GM23248 (cell line): ENCODE results near the gene NOXRED1. TPM values are rescaled to one million over a fixed set of nuclear protein-coding genes. Genes with fewer than 3 reads are reported as not detected.

Experiments
- DNase-seq: peaks from one replicate; pipeline ENCODE4 v3.0.0-alpha.2; 2015
- H2AFZ ChIP-seq: fragments of 200-600 bp; sonication (generic); 2 replicates; pipeline ENCODE4 v1.6.1; 2016; ENCODE audit warnings: antibody characterized with exemption
- H3F3A ChIP-seq: fragments of 200-600 bp; sonication (generic); 2 replicates; pipeline ENCODE4 v1.6.1; 2016; ENCODE audit warnings: mild to moderate bottlenecking, antibody characterized with exemption, mixed run types; ENCODE audit not compliant: insufficient read depth
- H3K27ac ChIP-seq: fragments of 200-600 bp; sonication (generic); 2 replicates; pipeline ENCODE4 v1.5.1; 2016; ENCODE audit warnings: mild to moderate bottlenecking
- H3K27me3 ChIP-seq: fragments of 200-600 bp; sonication (generic); replicated peaks from 2 replicates; pipeline ENCODE4 v1.6.1; 2016; ENCODE audit warnings: mild to moderate bottlenecking; ENCODE audit not compliant: insufficient read depth
- H3K36me3 ChIP-seq: fragments of 200-600 bp; sonication (generic); 2 replicates; pipeline ENCODE4 v1.6.1; 2016; ENCODE audit warnings: low read depth, mild to moderate bottlenecking
- H3K4me1 ChIP-seq: fragments of 200-600 bp; sonication (generic); 2 replicates; pipeline ENCODE4 v1.6.1; 2016; ENCODE audit warnings: mild to moderate bottlenecking; ENCODE audit not compliant: insufficient read depth
- H3K4me2 ChIP-seq: fragments of 200-600 bp; sonication (generic); one replicate; pipeline ENCODE4 v1.6.1; 2016; ENCODE audit warnings: mild to moderate bottlenecking; ENCODE audit not compliant: unreplicated experiment
- H3K4me3 ChIP-seq: fragments of 200-600 bp; sonication (generic); 2 replicates; pipeline ENCODE4 v1.5.1; 2016; ENCODE audit warnings: mild to moderate bottlenecking
- H3K79me2 ChIP-seq: fragments of 200-600 bp; sonication (generic); 2 replicates; pipeline ENCODE4 v1.6.1; 2016; ENCODE audit warnings: mild to moderate bottlenecking; ENCODE audit not compliant: insufficient read depth
- H3K9ac ChIP-seq: fragments of 200-600 bp; sonication (generic); 2 replicates; pipeline ENCODE4 v1.6.1; 2016; ENCODE audit warnings: mild to moderate bottlenecking
- H3K9me2 ChIP-seq: fragments of 200-600 bp; sonication (generic); 2 replicates; pipeline ENCODE4 v1.6.1; 2016; ENCODE audit warnings: mixed run types, mild to moderate bottlenecking, moderate library complexity; ENCODE audit not compliant: insufficient read depth
- H3K9me3 ChIP-seq: fragments of 200-600 bp; sonication (generic); one replicate; pipeline ENCODE4 v1.6.1; 2017; ENCODE audit warnings: low read depth
- H4K20me1 ChIP-seq: fragments of 200-600 bp; sonication (generic); 2 replicates; pipeline ENCODE4 v1.6.0; 2016; ENCODE audit not compliant: insufficient read depth
- EZH2 ChIP-seq: fragments of 200-600 bp; sonication (generic); IDR thresholded peaks from 2 replicates; pipeline ENCODE4 v1.6.1; 2018; ENCODE audit warnings: antibody characterized with exemption, mild to moderate bottlenecking; ENCODE audit not compliant: insufficient read depth, poor library complexity, severe bottlenecking
- EZH2phosphoT487 ChIP-seq: fragments of 200-600 bp; sonication (generic); IDR thresholded peaks from 2 replicates; pipeline ENCODE4 v1.6.1; 2018; ENCODE audit warnings: antibody characterized with exemption, moderate library complexity, mild to moderate bottlenecking, low read depth; ENCODE audit not compliant: insufficient read depth
- WGBS, 2 experiments: methylation state at CpG; one replicate each; pipeline ENCODE4 v1.1.6; 2015 to 2017; ENCODE audit warnings: low lambda C conversion rate in 2 of 2, low coverage in 1 of 2; ENCODE audit errors: missing lambda C conversion rate in 2 of 2; 5-methylcytosine and 5-hydroxymethylcytosine counted together
- in situ Hi-C: fragments of 300-500 bp; cut with MboI; formaldehyde crosslinking; loops from 2 replicates; pipeline ENCODE4 v1.15.0; 2020
- polyA plus RNA-seq: library from polyadenylated mRNA; unstranded; fragments of >200 nt; fragmentation: Nextera tagmentation; extraction: Ambion mirVana; gene quantifications from 2 replicates; pipeline ENCODE4 v1.2.1, GENCODE V29; 2016
- total RNA-seq: library from RNA; depleted of rRNA; stranded (reverse); fragments of >200 nt; shearing (Covaris generic); gene quantifications from 2 replicates; pipeline ENCODE4 v1.2.3, GENCODE V29; 2014

Gene NOXRED1
- total and polyA plus RNA-seq, 2 experiments from 2014 or later, result 0.31 TPM; not detected in 1

- H3K9ac ChIP-seq, result no peak overlapping the region
- H3K9me3 ChIP-seq, result no peaks in the 10 kb centered on the region
- peaks cover 37% of the 10 kb centered on the region; the same call in 1 of the 2 replicates for H3K36me3 ChIP-seq
- no peak overlapping the region for H3K4me3 ChIP-seq
- no peaks in the 10 kb centered on the region for H3K79me2 ChIP-seq
- 78 to 84% methylated on average over 5 of the region's 5 CpGs for WGBS, 2 experiments
- no peak overlapping the region for H3K4me2 ChIP-seq
- TF ChIP-seq EZH2phosphoT487 (no peak), EZH2 (no peak)
- no peak for DNase-seq
- H3K27ac ChIP-seq, result no peak overlapping the region
- H3K27me3 ChIP-seq, result no peaks in the 10 kb centered on the region
- no peaks in the 10 kb centered on the region for H3K4me1 ChIP-seq
- no peaks in the 10 kb centered on the region for H3K9me2 ChIP-seq
- H2AFZ ChIP-seq, result no peak overlapping the region
- H3F3A ChIP-seq, result 0 out of 2 replicates have a peak, but pooled peaks cover 11% of the 10 kb centered on the region
- in situ Hi-C loops, result loop anchor here (10.0 kb wide), 1 partner anchor 237 kb away; the partner anchor contains the start of genes ALKBH1 and SLIRP
- H4K20me1 ChIP-seq, result no peaks in the 10 kb centered on the region
These were observed 44.5 kb upstream of the NOXRED1 start for GRCh38 chr14:77467801-77468200.

- 34 to 37% methylated on average over 13 of the region's 13 CpGs for WGBS, 2 experiments
- H2AFZ ChIP-seq, result peak overlapping the region; percentile 96
- H3K9ac ChIP-seq, result peak overlapping the region; percentile 89
These were observed 35.9 kb upstream of the NOXRED1 start for GRCh38 chr14:77459072-77459723.

GRCh38 chr14:77458249-77458950, 35.1 kb upstream of the NOXRED1 start:
- Histone ChIP-seq H3K9ac (peak overlapping the region; percentile 89), H3K36me3 (peaks cover 24% of the 10 kb centered on the region; the same call in 1 of the 2 replicates), H3K4me1 (peaks cover 13% of the 10 kb centered on the region), H3F3A (no peaks in the 10 kb centered on the region), H3K9me2 (no peaks in the 10 kb centered on the region), H3K4me2 (peak overlapping the region; percentile 99), H3K27ac (peak overlapping the region; percentile 89), H3K9me3 (no peaks in the 10 kb centered on the region), H4K20me1 (peaks cover 5% of the 10 kb centered on the region), H3K27me3 (no peaks in the 10 kb centered on the region), H3K79me2 (peaks cover 77% of the 10 kb centered on the region), H3K4me3 (peak overlapping the region; percentile 99), H2AFZ (peak overlapping the region; percentile 96)
- in situ Hi-C loops, result no loop called here
- no peak for TF ChIP-seq EZH2phosphoT487
- WGBS, 2 experiments, result 0% methylated on average over 28 to 29 of the region's 29 CpGs
- peak; percentile 76 for DNase-seq

More at GRCh38 chr14:77459072-77459723, 35.9 kb upstream of the NOXRED1 start:
- Histone ChIP-seq H3K27me3 (no peaks in the 10 kb centered on the region), H4K20me1 (peaks cover 5% of the 10 kb centered on the region), H3K36me3 (peaks cover 24% of the 10 kb centered on the region; the same call in 1 of the 2 replicates), H3K27ac (peak overlapping the region; percentile 89), H3K79me2 (peaks cover 72% of the 10 kb centered on the region), H3K4me1 (peaks cover 13% of the 10 kb centered on the region), H3K4me3 (peak overlapping the region; percentile 99), H3K4me2 (peak overlapping the region; percentile 99), H3K9me2 (no peaks in the 10 kb centered on the region), H3K9me3 (no peaks in the 10 kb centered on the region), H3F3A (no peaks in the 10 kb centered on the region)
- DNase-seq, result peak; percentile 85
- TF ChIP-seq EZH2phosphoT487, result no peak
- no peak for TF ChIP-seq EZH2
- in situ Hi-C loops, result no loop called here

GRCh38 chr14:77457522-77458248, 34.4 kb upstream of the NOXRED1 start, which contains the start of the genes AHSA1 and VIPAS39:
TSS of gene AHSA1 (plus strand) at chr14:77458093. CDS start at chr14:77458190, 97 bp downstream.
TSS of gene VIPAS39 (minus strand) at chr14:77457601. CDS start at chr14:77454102, 3,499 bp downstream.
- Histone ChIP-seq H3K9ac (peak within 1 kb of the TSS; percentile 89), H2AFZ (peak within 1 kb of the TSS; percentile 96), H3K9me3 (no peaks in the 10 kb centered on the region), H3K27me3 (no peaks in the 10 kb centered on the region), H3K4me2 (peak within 1 kb of the TSS; percentile 99), H3F3A (no peaks in the 10 kb centered on the region), H3K4me1 (peaks cover 13% of the 10 kb centered on the region), H3K4me3 (peak within 1 kb of the TSS; percentile 99), H3K79me2 (peaks cover 77% of the 10 kb centered on the region), H3K9me2 (no peaks in the 10 kb centered on the region), H3K27ac (peak within 1 kb of the TSS; percentile 89), H4K20me1 (peaks cover 5% of the 10 kb centered on the region), H3K36me3 (peaks cover 23% of the 10 kb centered on the region; the same call in 1 of the 2 replicates)
- in situ Hi-C loops, result no loop called here
- WGBS, 2 experiments, result 1% methylated on average over 50 of the region's 50 CpGs
- peak; percentile 100 for DNase-seq
- TF ChIP-seq EZH2, result no peak
- no peak for TF ChIP-seq EZH2phosphoT487
